ENCODE results near the gene PSMC4. TPM values are rescaled to one million over a fixed set of nuclear protein-coding genes. Genes with fewer than 3 reads are reported as not detected.

Gene PSMC4
- total RNA-seq, result 89.9 and 99.5 TPM in 2 replicates

GRCh38 chr19:39970675-39971379 is at the start of gene PSMC4:
PSMC4 (plus strand) TSS chr19:39971165; CDS start chr19:39971203, 38 bp downstream.
- TF ChIP-seq, protein P1, sequence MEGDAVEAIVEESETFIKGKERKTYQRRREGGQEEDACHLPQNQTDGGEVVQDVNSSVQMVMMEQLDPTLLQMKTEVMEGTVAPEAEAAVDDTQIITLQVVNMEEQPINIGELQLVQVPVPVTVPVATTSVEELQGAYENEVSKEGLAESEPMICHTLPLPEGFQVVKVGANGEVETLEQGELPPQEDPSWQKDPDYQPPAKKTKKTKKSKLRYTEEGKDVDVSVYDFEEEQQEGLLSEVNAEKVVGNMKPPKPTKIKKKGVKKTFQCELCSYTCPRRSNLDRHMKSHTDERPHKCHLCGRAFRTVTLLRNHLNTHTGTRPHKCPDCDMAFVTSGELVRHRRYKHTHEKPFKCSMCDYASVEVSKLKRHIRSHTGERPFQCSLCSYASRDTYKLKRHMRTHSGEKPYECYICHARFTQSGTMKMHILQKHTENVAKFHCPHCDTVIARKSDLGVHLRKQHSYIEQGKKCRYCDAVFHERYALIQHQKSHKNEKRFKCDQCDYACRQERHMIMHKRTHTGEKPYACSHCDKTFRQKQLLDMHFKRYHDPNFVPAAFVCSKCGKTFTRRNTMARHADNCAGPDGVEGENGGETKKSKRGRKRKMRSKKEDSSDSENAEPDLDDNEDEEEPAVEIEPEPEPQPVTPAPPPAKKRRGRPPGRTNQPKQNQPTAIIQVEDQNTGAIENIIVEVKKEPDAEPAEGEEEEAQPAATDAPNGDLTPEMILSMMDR (IDR thresholded peaks at IDR 0.05; ENCODE audit: extremely low read depth, low read depth, low read length), result peak; percentile 73
- Histone ChIP-seq H4K20me1 (ENCODE audit: insufficient read depth, low read length) (peaks cover 4% of the 10 kb centered on the region), H3K4me1 (ENCODE audit: insufficient read depth, low read length) (peaks cover 12% of the 10 kb centered on the region), H3K27me3 (ENCODE audit: insufficient read depth, low read length) (no peaks in the 10 kb centered on the region), H3K9me3 (ENCODE audit: low read depth, low read length) (no peaks in the 10 kb centered on the region), H3K27ac (ENCODE audit: low read depth, low read length) (peak within 1 kb of the TSS; percentile 94), H3K79me2 (ENCODE audit: insufficient read depth, low read length) (peaks cover 35% of the 10 kb centered on the region), H3K36me3 (ENCODE audit: insufficient read depth, low read length) (peaks cover 36% of the 10 kb centered on the region), H2AFZ (ENCODE audit: low read length) (peak within 1 kb of the TSS; percentile 90), H3K4me3 (ENCODE audit: insufficient read depth, low read length) (peak within 1 kb of the TSS; percentile 90), H3K4me2 (ENCODE audit: insufficient read depth, low read length) (peak within 1 kb of the TSS; percentile 94)
- DNase-seq (ENCODE audit: insufficient read length, low spot score, missing footprints), result peak; percentile 98

- H3K79me2 ChIP-seq (ENCODE audit: insufficient read depth, low read length), result no peaks in the 10 kb centered on the region
- no peak overlapping the region for H3K27ac ChIP-seq (ENCODE audit: low read depth, low read length)
- DNase-seq (ENCODE audit: insufficient read length, low spot score, missing footprints), result no peak
- TF ChIP-seq, protein P1 (IDR thresholded peaks at IDR 0.05; ENCODE audit: extremely low read depth, low read depth, low read length), result no peak
- no peaks in the 10 kb centered on the region for H3K27me3 ChIP-seq (ENCODE audit: insufficient read depth, low read length)
- no peaks in the 10 kb centered on the region for H4K20me1 ChIP-seq (ENCODE audit: insufficient read depth, low read length)
- no peaks in the 10 kb centered on the region for H3K4me1 ChIP-seq (ENCODE audit: insufficient read depth, low read length)
- no peak overlapping the region for H3K4me3 ChIP-seq (ENCODE audit: insufficient read depth, low read length)
- no peaks in the 10 kb centered on the region for H3K9me3 ChIP-seq (ENCODE audit: low read depth, low read length)
- no peak overlapping the region for H2AFZ ChIP-seq (ENCODE audit: low read length)
- H3K4me2 ChIP-seq (ENCODE audit: insufficient read depth, low read length), result no peak overlapping the region
- no peaks in the 10 kb centered on the region for H3K36me3 ChIP-seq (ENCODE audit: insufficient read depth, low read length)
Measured at GRCh38 chr19:39923862-39924261, 47.1 kb upstream of the PSMC4 start.

- Histone ChIP-seq H4K20me1 (ENCODE audit: insufficient read depth, low read length) (no peaks in the 10 kb centered on the region), H3K79me2 (ENCODE audit: insufficient read depth, low read length) (no peaks in the 10 kb centered on the region), H3K4me3 (ENCODE audit: insufficient read depth, low read length) (no peak overlapping the region), H3K36me3 (ENCODE audit: insufficient read depth, low read length) (no peaks in the 10 kb centered on the region), H3K27me3 (ENCODE audit: insufficient read depth, low read length) (no peaks in the 10 kb centered on the region), H3K27ac (ENCODE audit: low read depth, low read length) (no peak overlapping the region), H3K9me3 (ENCODE audit: low read depth, low read length) (no peaks in the 10 kb centered on the region), H3K4me1 (ENCODE audit: insufficient read depth, low read length) (no peaks in the 10 kb centered on the region), H3K4me2 (ENCODE audit: insufficient read depth, low read length) (no peak overlapping the region), H2AFZ (ENCODE audit: low read length) (no peak overlapping the region)
- TF ChIP-seq, protein P1 (IDR thresholded peaks at IDR 0.05; ENCODE audit: extremely low read depth, low read depth, low read length), result no peak
- no peak for DNase-seq (ENCODE audit: insufficient read length, low spot score, missing footprints)
Measured at GRCh38 chr19:39924389-39924788, 46.6 kb upstream of the PSMC4 start.

DNA sequence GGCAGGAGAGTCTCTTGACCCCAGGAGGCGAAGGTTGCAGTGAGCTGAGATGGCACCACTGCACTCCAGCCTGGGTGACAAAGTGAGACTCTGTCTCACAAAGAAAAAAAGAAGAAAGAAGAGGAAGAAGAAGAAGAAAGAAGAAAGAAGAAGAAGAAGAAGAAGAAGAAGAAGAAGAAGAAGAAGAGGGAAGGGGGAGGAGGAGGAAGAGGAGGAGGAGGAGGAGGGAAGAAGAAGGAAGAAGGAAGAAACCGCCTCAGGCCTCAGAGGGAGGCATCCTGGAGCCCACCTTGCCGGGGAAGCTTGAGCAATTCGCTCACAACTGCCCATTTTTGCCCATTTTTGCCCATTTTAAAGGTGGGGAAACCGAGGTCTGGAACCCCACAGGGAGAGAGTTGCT is 46.0 kb upstream of the PSMC4 start:
- Histone ChIP-seq H3K4me2 (ENCODE audit: insufficient read depth, low read length) (no peak overlapping the region), H2AFZ (ENCODE audit: low read length) (no peak overlapping the region), H3K36me3 (ENCODE audit: insufficient read depth, low read length) (no peaks in the 10 kb centered on the region), H3K27ac (ENCODE audit: low read depth, low read length) (no peak overlapping the region), H3K79me2 (ENCODE audit: insufficient read depth, low read length) (no peaks in the 10 kb centered on the region), H3K4me3 (ENCODE audit: insufficient read depth, low read length) (no peak overlapping the region), H3K27me3 (ENCODE audit: insufficient read depth, low read length) (no peaks in the 10 kb centered on the region), H4K20me1 (ENCODE audit: insufficient read depth, low read length) (no peaks in the 10 kb centered on the region), H3K9me3 (ENCODE audit: low read depth, low read length) (no peaks in the 10 kb centered on the region), H3K4me1 (ENCODE audit: insufficient read depth, low read length) (no peaks in the 10 kb centered on the region)
- TF ChIP-seq, protein P1 (IDR thresholded peaks at IDR 0.05; ENCODE audit: extremely low read depth, low read depth, low read length), result no peak
- DNase-seq (ENCODE audit: insufficient read length, low spot score, missing footprints), result no peak
